Sciatic nerve (tissue), 2 donors: Measurements from ENCODE around the gene DTNBP1. TPM values are rescaled to one million over a fixed set of nuclear protein-coding genes. Genes with fewer than 3 reads are reported as not detected.
A peak's percentile ranks its signal among the peaks of the same experiment; 100 is the strongest.

Experiments
- ATAC-seq: fragments of 200-7000 bp; cut with Tn5 transposase; one replicate; pipeline ENCODE4 v1.9.1; 2020; ENCODE audit warnings: mild to moderate bottlenecking, moderate library complexity
- DNase-seq: peaks from one replicate; pipeline ENCODE4 v3.0.0-alpha.2; 2020; ENCODE audit warnings: low spot score
- intact Hi-C: fragments of 100-400 bp; cut with DNase I; formaldehyde crosslinking; loops from one replicate; pipeline ENCODE4 v1.14.2; 2022
- total RNA-seq: library from RNA; stranded (reverse); fragmentation: NEBNext Ultra II Directional; extraction: Animal tissue kit (Norgen Biotek cat#: 25700); gene quantifications from one replicate; pipeline ENCODE4 v1.2.1, GENCODE V29; 2021
- donor health status: DM: no; HTN: no; CAD: no.
- donor health status: DM: no; HTN: no; CAD: no.

The DTNBP1 gene
- total RNA-seq, 1 donor from 2014 or later, result 25.3 TPM

DNA sequence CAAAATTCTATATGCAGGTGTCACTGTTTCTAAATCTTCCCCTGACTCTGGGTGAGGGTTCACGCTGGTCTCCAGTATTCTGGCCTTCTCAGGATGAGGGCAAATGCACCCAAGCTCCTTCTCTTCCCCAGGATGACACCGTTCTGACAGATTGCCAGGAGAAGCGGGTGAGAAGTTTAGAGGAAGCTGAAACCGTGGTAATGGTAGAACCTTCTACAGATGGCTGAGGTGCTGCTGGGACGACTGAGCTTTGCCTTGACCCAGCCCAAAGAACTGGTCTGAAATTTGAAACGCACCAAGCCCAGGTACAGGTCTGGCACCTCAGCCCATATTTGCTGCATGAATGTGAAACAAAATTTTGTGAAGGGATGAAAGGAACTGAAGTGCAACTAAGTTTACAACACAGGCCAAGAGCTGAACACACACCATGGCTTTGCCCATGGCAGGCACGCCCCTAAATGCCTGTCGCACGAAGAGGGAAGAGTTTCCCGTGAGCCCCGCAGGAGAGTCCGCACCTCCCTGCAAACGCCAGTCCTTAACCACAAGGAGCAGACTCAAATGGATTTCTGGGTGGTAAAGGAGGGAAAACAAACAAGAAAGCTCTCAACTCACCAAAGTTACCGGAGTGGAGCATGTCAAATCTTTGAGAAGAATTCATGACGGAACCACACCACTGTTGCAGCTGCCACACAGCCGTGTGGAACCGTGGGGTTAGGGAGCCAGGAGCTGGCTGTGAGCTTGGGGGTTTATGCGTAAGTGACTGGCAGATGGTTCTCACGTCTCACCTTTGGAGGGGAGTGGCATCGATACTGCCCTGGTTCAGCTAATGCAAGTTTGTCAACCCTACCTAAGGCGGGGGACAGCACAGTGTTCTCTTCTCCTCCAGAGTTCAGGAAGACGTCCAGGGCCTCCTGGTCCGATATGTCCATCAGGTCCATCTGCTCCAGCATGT is 138.9 kb downstream of the DTNBP1 start:
- intact Hi-C loops, result no loop called here
- DNase-seq (no peak), ATAC-seq (no peak)

- intact Hi-C loops, result no loop called here
- DNase-seq (peak; percentile 41), ATAC-seq (no peak)
These were observed 139.8 kb downstream of the DTNBP1 start for GRCh38 chr6:15522856-15523529.

DNA sequence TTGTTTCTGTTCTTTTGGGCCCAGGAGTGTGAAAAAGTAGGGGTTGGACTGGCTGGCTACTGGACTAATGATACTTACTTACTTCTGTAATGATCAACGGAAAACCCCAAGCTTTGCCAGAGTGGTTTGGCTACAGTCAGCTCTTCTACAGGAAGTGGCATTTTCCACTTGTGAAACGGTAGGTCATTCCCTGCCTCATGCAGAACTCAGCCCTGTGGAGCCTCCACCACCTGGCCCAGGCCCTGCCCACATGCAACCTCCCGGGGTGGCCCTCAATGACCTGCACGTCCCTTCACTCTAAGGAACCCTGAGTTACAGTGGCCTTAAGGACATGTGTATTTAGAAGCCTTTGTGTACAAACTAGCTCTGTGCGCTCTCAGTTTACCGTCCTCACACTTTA is 140.4 kb downstream of the DTNBP1 start:
- ATAC-seq, result peak; percentile 58
- intact Hi-C loops, result no loop called here
- DNase-seq, result no peak

DNA sequence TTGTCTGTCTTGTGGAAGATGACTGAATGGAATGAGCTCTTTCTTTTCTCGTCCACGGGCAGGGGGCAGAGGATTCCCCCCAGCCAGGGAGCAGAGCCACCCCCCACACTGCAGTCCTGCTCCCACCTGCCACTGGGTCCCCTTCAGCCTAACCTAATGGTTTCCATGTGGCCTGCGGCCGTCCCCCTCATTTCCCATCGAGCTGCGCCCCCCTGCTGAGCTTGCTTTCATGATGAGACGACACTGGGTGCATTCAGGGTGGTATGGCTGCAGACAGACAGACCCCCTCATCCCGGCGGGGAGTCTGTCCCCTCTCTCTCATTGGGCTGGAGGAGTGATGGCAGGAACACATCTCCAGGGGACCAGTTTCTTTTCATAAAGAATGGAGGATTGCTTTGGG is 140.8 kb downstream of the DTNBP1 start:
- intact Hi-C loops, result no loop called here
- peak; percentile 50 for DNase-seq

GRCh38 chr6:15521582-15521981 is 141.2 kb downstream of the DTNBP1 start:
- intact Hi-C loops, result no loop called here
- ATAC-seq (peak; percentile 75), DNase-seq (peak; percentile 54)

More for the DNA sequence above, 140.8 kb downstream of the DTNBP1 start:
- peak; percentile 21 for ATAC-seq

DNA sequence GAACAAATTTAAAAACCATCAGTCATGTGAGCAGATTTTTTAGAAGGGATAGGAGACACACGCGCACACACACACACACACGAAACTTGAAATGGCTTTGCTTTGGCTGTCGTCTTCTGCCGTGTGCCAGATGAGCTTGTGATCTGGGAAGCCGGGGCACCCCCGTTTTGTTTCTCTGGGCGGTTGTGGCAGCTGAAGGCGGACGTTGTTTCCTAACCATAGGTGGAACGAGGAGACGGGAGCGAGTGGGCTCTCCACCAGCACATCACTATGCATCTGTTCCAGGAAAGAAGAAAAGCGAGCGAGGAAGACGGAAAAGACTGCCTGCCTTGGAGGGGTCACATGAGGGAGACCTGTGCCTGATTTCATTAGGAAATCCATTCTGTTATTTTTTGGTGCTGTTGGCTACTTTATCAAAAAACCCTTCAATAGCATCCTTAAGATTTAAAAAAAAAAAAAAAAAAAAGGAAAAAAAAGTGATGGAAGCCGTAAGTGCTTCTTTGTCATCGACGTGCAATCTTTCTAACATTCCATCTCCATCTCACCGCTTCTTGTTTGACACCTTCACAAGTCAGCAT is 142.1 kb downstream of the DTNBP1 start:
- peak; percentile 50 for DNase-seq
- intact Hi-C loops, result no loop called here
- ATAC-seq, result no peak

DNA sequence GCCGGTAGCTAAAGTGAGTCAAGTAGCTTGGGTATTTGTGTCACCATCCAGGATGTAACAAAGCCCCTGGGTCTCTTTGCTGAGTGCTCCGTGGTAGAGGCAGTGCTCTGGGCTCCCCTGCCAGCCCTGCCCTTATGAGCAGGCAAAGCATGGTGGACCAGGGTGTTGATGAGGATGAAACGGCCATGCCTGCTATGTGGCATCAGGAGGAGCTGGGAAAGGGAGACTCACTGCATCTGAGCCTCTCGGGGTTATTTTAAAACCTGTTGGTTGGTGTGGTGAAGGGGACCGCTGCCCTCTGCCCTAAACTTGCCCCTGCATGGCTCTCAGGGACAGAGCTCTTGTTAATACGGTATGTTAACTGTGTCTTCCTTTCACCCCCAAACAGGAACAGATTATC is 143.1 kb downstream of the DTNBP1 start:
- DNase-seq (peak; percentile 27), ATAC-seq (no peak)
- intact Hi-C loops, result no loop called here

- DNase-seq, result peak; percentile 47
- no peak for ATAC-seq
- intact Hi-C loops, result no loop called here
These were observed 143.9 kb downstream of the DTNBP1 start for GRCh38 chr6:15518878-15519277.

DNA sequence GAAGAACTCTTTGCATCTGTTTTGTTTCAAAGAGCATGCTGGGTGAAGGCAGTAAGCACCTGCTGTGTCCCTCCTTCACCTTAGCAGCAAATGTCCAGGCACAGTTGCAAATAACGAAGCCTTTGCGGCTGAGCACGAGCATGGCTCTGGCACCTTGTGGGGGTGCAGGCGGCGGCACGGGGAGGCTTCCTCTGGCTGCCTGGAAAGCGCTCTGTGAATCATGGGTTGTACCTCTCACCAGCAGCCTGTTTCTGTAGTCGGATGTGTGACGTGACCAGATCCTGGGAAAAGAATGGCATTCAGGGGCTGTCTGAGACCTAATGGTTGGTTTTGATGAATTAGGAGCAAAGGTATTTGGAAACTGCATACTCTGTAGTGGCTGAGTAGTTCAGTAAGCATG is 144.8 kb downstream of the DTNBP1 start:
- no peak for ATAC-seq
- intact Hi-C loops, result no loop called here
- peak; percentile 32 for DNase-seq

DNA sequence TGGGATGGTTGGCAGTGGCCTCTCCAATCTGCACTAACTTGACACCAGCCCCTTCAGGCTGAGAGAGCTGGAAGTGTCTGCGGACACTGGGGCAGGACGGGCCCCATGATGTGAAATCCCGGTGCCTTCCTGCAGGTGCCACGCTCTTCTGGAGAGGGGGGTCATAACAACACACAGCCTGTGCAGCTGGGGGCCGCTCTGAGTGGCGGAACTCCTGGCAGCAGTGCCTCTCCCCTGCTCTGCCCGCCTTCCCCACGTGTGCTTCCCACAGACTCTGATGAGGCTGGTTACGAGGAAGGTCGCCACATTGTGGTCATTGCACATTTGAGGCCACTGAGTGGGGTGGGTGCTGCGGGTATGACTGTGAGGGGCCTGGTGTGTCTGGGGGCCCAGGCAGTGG is 145.2 kb downstream of the DTNBP1 start:
- no peak for DNase-seq
- no peak for ATAC-seq
- intact Hi-C loops, result no loop called here

GRCh38 chr6:15516923-15517560 is 145.8 kb downstream of the DTNBP1 start:
- intact Hi-C loops, result no loop called here
- no peak for ATAC-seq
- peak; percentile 46 for DNase-seq

DNA sequence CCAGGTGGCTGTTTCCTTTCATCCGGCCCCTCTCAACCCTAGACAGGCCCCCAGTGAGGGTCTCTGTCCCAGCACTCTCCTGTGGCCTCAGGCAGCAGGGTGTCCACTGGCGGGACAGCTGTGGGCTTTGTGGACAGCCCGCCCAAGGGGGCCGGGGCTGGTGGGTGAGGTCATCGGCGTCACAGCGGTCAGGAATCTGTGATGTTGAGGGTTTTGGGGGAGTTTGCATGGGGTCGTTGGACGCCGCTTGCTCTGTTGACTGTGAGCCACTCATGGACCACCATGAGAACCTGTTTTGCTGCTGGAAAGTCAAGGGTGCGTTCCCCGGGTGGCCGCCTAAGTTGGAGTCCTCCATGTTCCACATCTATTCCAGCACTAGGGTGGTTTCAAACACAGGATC is 146.4 kb downstream of the DTNBP1 start:
- DNase-seq, result no peak
- intact Hi-C loops, result no loop called here
- no peak for ATAC-seq

GRCh38 chr6:15515660-15516375 is 147.0 kb downstream of the DTNBP1 start:
- DNase-seq (no peak), ATAC-seq (no peak)
- intact Hi-C loops, result no loop called here

DNA sequence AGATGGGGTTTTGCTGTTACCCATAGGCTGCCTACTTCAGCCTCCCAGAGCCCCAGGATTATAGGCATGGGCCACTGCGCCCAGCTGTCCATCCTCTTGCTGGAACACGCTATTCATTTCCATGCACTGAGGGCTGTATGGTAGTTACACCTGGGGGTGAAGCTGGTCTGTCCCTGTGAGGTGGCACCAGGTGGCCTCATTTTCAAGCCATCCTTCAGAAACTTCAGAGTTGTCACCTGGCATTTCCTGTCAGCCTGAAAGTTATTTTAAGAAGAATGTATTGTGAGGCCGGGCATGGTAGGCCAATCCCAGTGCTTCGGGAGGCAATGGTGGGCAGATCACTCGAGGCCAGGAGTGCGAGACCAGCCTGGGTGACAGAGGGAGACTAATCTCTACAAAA is 147.6 kb downstream of the DTNBP1 start:
- ATAC-seq (no peak), DNase-seq (no peak)
- intact Hi-C loops, result no loop called here

GRCh38 chr6:15513801-15514711 is 148.8 kb downstream of the DTNBP1 start:
- intact Hi-C loops, result no loop called here
- no peak for DNase-seq
- ATAC-seq, result no peak

- DNase-seq (no peak), ATAC-seq (no peak)
- intact Hi-C loops, result no loop called here
These were observed 149.6 kb downstream of the DTNBP1 start for GRCh38 chr6:15513131-15513771.

GRCh38 chr6:15512721-15513120 is 150.1 kb downstream of the DTNBP1 start:
- ATAC-seq (no peak), DNase-seq (no peak)
- intact Hi-C loops, result no loop called here
